Adrenal gland (tissue), 5 donors: Measurements from ENCODE around the gene KLF9.

Source experiments
- POLR2A ChIP-seq, 2 donors: fragments of 450-650 bp; IDR thresholded peaks; one replicate each; pipeline ENCODE4 v1.6.1; 2017; ENCODE audit warnings: antibody characterized with exemption in 2 of 2, mild to moderate bottlenecking in 2 of 2, moderate library complexity in 1 of 2
- TF ChIP-seq, protein P1 (sequence below), 6 experiments: fragments of 450-650 bp in 4 of 6; fragments of 200-600 bp in 2 of 6; sonication (generic) in 1 of 6; IDR thresholded peaks; 1 replicate in 5 of 6; 2 replicates in 1 of 6; pipeline versions ENCODE4 v1.5.1 to v1.8.0; 2016 to 2021; ENCODE audit warnings: antibody characterized with exemption in 6 of 6, mild to moderate bottlenecking in 2 of 6, moderate library complexity in 1 of 6
- donor health status: DM: no; HTN: no; CAD: no.

DNA sequence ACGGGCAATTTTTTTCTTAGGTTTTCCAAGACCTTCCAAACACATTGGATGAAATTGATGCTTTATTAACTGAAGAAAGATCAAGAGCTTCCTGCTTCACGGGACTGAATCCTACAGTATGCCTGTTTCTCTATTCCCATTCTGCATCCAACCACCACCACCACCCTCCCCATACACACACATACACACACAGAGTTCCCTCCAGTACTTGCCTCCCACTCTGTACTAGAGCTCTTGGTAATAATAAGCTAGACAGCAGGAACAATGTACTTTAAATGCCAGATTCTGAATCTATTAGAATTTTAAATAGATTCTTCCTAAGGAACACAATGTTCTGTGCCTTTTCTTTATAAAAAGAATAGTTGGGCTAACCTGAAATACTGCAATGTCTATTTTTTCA lies 67.4 kb downstream of the KLF9 start:
- TF ChIP-seq, protein P1, sequence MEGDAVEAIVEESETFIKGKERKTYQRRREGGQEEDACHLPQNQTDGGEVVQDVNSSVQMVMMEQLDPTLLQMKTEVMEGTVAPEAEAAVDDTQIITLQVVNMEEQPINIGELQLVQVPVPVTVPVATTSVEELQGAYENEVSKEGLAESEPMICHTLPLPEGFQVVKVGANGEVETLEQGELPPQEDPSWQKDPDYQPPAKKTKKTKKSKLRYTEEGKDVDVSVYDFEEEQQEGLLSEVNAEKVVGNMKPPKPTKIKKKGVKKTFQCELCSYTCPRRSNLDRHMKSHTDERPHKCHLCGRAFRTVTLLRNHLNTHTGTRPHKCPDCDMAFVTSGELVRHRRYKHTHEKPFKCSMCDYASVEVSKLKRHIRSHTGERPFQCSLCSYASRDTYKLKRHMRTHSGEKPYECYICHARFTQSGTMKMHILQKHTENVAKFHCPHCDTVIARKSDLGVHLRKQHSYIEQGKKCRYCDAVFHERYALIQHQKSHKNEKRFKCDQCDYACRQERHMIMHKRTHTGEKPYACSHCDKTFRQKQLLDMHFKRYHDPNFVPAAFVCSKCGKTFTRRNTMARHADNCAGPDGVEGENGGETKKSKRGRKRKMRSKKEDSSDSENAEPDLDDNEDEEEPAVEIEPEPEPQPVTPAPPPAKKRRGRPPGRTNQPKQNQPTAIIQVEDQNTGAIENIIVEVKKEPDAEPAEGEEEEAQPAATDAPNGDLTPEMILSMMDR (IDR thresholded peaks at IDR 0.05) = no peak
- TF ChIP-seq POLR2A (IDR thresholded peaks at IDR 0.05) = no peak
